Testis (tissue), 3 donors: Measurements from ENCODE around the gene RAMP3. TPM values are rescaled to one million over a fixed set of nuclear protein-coding genes. Genes with fewer than 3 reads are reported as not detected.

Source experiments
- DNase-seq: peaks from one replicate; pipeline ENCODE4 v3.0.0-alpha.2; 2019
- H3K27ac ChIP-seq, 2 donors: fragments of 200-600 bp; sonication (generic); one replicate each; pipeline ENCODE4 v1.5.1; 2019
- H3K27me3 ChIP-seq: fragments of 200-600 bp; sonication (generic); one replicate; pipeline ENCODE4 v1.5.1; 2019
- H3K36me3 ChIP-seq: fragments of 200-600 bp; sonication (generic); one replicate; pipeline ENCODE4 v1.5.1; 2017; ENCODE audit warnings: low read depth; ENCODE audit errors: missing control alignments
- H3K4me1 ChIP-seq: fragments of 200-600 bp; sonication (generic); one replicate; pipeline ENCODE4 v1.5.1; 2019
- H3K4me3 ChIP-seq, 2 donors: fragments of 200-600 bp; sonication (generic); one replicate each; pipeline ENCODE4 v1.5.1; 2017 to 2019
- H3K9me3 ChIP-seq: fragments of 200-600 bp; sonication (generic); one replicate; pipeline ENCODE4 v1.5.1; 2017
- POLR2A ChIP-seq: fragments of 450-650 bp; IDR thresholded peaks from one replicate; pipeline ENCODE4 v1.6.1; 2017; ENCODE audit warnings: antibody characterized with exemption, mild to moderate bottlenecking, moderate library complexity
- WGBS, 2 donors: methylation state at CpG; one replicate each; pipeline ENCODE4 v1.1.5; 2018; 5-methylcytosine and 5-hydroxymethylcytosine counted together
- intact Hi-C: fragments of 100-400 bp; cut with DNase I; formaldehyde crosslinking; loops from one replicate; pipeline ENCODE4 v1.15.1; 2023; ENCODE audit warnings: low total_unique reads
- polyA plus RNA-seq: library from polyadenylated mRNA; stranded (reverse); fragments of 350-450 nt; fragmentation: Illumina TruSeq; extraction: RNeasy Lipid Tissue Mini Kit (QIAGEN cat#74804); gene quantifications from one replicate; pipeline ENCODE4 v1.2.3, GENCODE V29; 2014; ENCODE audit warnings: low read depth, low replicate concordance; ENCODE audit not compliant: insufficient read depth
- total RNA-seq, 2 donors: library from RNA; depleted of rRNA; stranded (reverse); fragments of >200 nt; gene quantifications; one replicate each; pipeline ENCODE4 v1.2.3, GENCODE V29; 2016
- TF ChIP-seq, protein P1 (sequence below), 3 experiments: fragments of 450-650 bp in 2 of 3; fragments of 200-600 bp in 1 of 3; sonication (generic) in 1 of 3; IDR thresholded peaks; one replicate each; pipeline ENCODE4 v1.5.1; 2016 to 2019; ENCODE audit warnings: antibody characterized with exemption in 3 of 3, mild to moderate bottlenecking in 2 of 3, moderate library complexity in 1 of 3

Gene RAMP3
- total and polyA plus RNA-seq, 3 donors from 2014 or later = 9.1 to 23.8 (median 17.0) TPM

DNA sequence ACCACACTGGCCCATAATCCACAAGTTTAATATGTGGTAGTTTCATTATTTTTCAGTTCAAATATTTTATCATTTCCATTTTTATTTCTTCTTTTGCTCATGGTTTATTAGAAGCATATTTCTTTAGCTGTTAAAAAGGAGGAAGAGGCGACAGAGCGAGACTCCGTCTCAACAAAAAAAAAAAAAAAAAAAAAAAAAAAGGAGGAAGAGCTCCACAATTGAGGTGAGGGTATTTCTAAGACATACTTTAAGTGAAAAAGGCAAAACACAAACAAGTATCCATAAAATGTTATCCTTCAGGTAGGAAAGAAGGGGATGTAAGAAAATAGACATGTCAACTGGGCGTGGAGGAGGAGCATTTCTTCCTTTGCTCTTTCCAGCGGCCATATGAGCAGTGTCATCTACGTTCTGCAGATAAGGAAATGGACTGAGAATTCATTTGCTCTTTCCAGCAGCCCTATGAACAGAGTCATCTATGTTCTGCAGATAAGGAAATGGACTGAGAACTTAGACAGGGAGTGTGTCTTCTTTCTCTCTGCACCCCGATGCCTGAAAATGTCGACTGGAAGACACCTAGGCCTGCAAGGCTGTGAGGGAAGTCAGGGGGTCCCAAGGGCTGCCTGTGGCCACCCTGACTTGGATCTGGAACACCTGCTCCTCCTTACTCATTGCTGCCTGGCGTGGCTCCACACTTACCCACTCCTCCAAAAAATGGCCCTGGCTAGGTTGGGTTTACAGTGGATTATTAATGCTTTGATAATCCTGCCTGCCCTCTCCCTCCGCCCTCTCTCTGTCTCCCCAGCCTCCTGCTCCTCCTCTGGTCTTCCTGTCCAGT, 18.9 kb upstream of the RAMP3 start:
- 70 to 71% methylated on average over 10 of the region's 10 CpGs for WGBS, 2 donors
- no peak for DNase-seq
- Histone ChIP-seq H3K9me3 (no peaks in the 10 kb centered on the region), H3K36me3 (no peaks in the 10 kb centered on the region), H3K4me3 (no peak overlapping the region), H3K27me3 (no peaks in the 10 kb centered on the region), H3K4me1 (no peaks in the 10 kb centered on the region), H3K27ac (no peak overlapping the region)
- intact Hi-C loops = loop anchor here (10.0 kb wide), 2 partner anchors 164 to 284 kb away; partner anchors contain the start of gene MYO1G
- no peak for TF ChIP-seq POLR2A
- TF ChIP-seq, protein P1, sequence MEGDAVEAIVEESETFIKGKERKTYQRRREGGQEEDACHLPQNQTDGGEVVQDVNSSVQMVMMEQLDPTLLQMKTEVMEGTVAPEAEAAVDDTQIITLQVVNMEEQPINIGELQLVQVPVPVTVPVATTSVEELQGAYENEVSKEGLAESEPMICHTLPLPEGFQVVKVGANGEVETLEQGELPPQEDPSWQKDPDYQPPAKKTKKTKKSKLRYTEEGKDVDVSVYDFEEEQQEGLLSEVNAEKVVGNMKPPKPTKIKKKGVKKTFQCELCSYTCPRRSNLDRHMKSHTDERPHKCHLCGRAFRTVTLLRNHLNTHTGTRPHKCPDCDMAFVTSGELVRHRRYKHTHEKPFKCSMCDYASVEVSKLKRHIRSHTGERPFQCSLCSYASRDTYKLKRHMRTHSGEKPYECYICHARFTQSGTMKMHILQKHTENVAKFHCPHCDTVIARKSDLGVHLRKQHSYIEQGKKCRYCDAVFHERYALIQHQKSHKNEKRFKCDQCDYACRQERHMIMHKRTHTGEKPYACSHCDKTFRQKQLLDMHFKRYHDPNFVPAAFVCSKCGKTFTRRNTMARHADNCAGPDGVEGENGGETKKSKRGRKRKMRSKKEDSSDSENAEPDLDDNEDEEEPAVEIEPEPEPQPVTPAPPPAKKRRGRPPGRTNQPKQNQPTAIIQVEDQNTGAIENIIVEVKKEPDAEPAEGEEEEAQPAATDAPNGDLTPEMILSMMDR (IDR thresholded peaks at IDR 0.05) = no peak

DNA sequence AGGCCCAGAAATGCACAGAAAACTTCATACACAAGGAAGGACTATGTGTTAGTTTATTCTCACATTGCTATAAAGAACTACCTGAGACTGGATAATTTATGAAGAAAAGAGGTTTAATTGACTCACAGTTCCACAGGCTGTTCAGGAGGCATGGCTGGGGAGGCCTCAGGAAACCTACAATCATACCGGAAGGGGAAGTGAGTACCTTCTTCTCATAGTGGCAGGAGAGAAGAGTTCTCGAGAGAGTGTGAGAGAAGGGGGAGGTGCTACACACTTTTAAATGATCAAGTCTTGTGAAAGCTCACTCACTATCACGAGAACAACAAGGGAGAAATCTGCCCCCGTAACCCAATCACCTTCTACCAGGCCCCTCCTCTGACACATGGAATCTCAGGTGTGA, 16.8 kb upstream of the RAMP3 start:
- no peak for DNase-seq
- intact Hi-C loops = no loop called here
- no peaks in the 10 kb centered on the region for H3K9me3 ChIP-seq
- no peak for TF ChIP-seq POLR2A
- TF ChIP-seq, protein P1 (IDR thresholded peaks at IDR 0.05) = no peak
- no peak overlapping the region for H3K27ac ChIP-seq
- 79 to 85% methylated on average over 4 of the region's 4 CpGs for WGBS, 2 donors
- H3K4me3 ChIP-seq = no peak overlapping the region
- no peaks in the 10 kb centered on the region for H3K4me1 ChIP-seq
- H3K36me3 ChIP-seq = no peaks in the 10 kb centered on the region
- no peaks in the 10 kb centered on the region for H3K27me3 ChIP-seq

DNA sequence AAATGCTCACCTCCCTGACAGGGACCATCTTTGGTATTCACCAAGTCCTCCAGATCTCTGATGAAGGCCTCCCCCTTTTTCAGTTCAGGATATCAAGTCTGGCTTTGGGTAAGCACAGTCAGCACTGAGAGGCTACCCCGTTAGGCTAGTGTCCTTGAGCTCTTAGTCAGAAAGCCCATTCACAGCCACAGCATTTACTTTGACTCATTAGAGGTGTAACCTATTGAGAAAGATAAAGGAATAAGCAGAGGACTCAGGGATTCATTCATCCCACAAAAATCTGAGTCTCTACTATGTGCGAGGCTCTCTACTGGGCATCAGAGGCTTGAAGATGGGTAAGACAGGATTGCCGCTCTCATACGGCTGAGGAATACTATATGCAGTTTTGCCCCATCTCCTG, 14.0 kb upstream of the RAMP3 start:
- intact Hi-C loops = no loop called here
- no peak overlapping the region for H3K4me3 ChIP-seq
- H3K36me3 ChIP-seq = no peaks in the 10 kb centered on the region
- H3K4me1 ChIP-seq = no peaks in the 10 kb centered on the region
- TF ChIP-seq POLR2A = no peak
- TF ChIP-seq, protein P1 (IDR thresholded peaks at IDR 0.05) = no peak
- DNase-seq = no peak
- H3K9me3 ChIP-seq = no peaks in the 10 kb centered on the region
- H3K27ac ChIP-seq = no peak overlapping the region
- H3K27me3 ChIP-seq = no peaks in the 10 kb centered on the region
- 82 to 87% methylated on average over 4 of the region's 4 CpGs for WGBS, 2 donors

DNA sequence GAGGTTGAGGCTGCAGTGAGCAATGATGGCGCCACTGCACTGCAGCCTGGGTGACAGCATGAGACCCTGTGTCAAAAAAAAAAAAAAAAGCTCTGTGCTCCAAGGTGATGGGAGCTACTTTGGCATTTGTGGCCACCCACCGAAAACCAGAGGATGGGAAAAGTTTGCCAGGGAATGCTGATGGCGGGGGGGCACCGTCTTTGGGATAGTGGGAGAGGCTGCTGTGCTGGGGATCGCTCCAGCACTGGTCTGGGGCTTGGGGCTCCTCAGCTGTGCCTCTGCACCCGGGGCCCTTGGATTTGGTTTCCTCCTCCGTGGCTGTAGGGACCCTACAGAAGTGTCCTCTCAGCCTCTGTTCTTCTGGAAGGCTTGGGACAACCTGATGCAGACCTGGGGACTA, 11.7 kb upstream of the RAMP3 start:
- Histone ChIP-seq H3K36me3 (no peaks in the 10 kb centered on the region), H3K4me1 (no peaks in the 10 kb centered on the region), H3K27ac (no peak overlapping the region), H3K4me3 (no peak overlapping the region), H3K27me3 (no peaks in the 10 kb centered on the region), H3K9me3 (no peaks in the 10 kb centered on the region)
- no peak for TF ChIP-seq POLR2A
- TF ChIP-seq, protein P1 (IDR thresholded peaks at IDR 0.05) = no peak
- DNase-seq = no peak
- intact Hi-C loops = no loop called here
- WGBS, 2 donors = 80 to 94% methylated on average over 7 of the region's 7 CpGs
